WI38 (cell line): ENCODE data around the gene FGF11.
"Not testable (repeated sequence)": the region's sequence is repeated elsewhere in the genome, so short reads cannot be mapped to it uniquely, and the experiment has no call there.

Experiments used
- H3K4me3 ChIP-seq: 2 replicates; pipeline ENCODE4 v1.5.1; 2011; ENCODE audit warnings: low read depth, mild to moderate bottlenecking, control low read depth, low read length
- CTCF ChIP-seq: IDR thresholded peaks from 2 replicates; pipeline ENCODE4 v1.5.1; 2012; ENCODE audit warnings: low read depth, mild to moderate bottlenecking, control low read depth, low read length

The FGF11 gene

DNA sequence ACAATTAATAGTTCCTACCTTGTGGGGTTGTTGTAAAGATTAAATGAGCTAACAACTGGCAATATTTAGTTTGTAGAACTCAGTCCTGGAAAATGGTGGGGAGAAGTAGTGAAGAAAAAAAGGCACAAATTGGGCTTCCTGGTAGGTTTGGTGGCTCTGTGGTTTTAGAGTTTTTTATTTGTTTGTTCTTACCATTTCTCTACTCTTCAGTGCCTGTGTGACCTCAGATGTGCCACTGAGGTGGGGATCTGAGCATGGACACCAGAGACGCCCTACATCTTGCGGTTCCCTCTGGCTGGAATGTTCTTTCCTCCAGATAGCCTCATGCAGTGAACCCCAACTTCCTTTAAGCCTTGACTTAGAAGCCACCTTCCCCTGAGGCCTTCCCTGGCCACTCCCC is 32.4 kb downstream of the FGF11 start:
- no peak for TF ChIP-seq CTCF
- H3K4me3 ChIP-seq, result no peak overlapping the region

- H3K4me3 ChIP-seq, result not testable (repeated sequence)
Observed at GRCh38 chr17:7474767-7475166, 35.5 kb downstream of the FGF11 start.

GRCh38 chr17:7475764-7476422 is 36.6 kb downstream of the FGF11 start:
- H3K4me3 ChIP-seq, result no peak overlapping the region
- no peak for TF ChIP-seq CTCF

DNA sequence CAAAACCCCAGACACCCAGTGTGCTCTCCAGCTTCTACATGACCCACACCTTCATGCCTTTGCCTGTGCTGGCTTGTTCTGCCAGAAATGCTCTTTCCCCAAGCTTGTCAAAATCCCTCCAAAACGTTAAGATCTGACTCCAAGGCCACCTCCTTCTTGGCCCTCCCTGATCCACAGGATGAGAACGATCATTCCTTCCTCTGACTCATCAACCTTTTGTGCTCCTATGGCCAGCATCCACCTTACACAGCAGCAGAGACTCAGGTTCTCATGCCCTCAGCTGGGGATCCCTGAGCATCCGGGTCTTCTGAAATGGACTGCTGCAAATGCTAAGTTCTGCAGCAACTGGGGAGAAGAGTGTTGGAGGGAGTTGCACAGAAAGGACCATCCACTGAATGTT is 37.2 kb downstream of the FGF11 start:
- no peak for TF ChIP-seq CTCF
- peak overlapping the region; percentile 87; the same call in 1 of the 2 replicates for H3K4me3 ChIP-seq

- no peak for TF ChIP-seq CTCF
- peak overlapping the region; percentile 87 for H3K4me3 ChIP-seq
Observed at GRCh38 chr17:7476951-7477350, 37.6 kb downstream of the FGF11 start.

GRCh38 chr17:7477392-7478275 is 38.3 kb downstream of the FGF11 start:
- H3K4me3 ChIP-seq, result peak overlapping the region; percentile 87
- no peak for TF ChIP-seq CTCF

DNA sequence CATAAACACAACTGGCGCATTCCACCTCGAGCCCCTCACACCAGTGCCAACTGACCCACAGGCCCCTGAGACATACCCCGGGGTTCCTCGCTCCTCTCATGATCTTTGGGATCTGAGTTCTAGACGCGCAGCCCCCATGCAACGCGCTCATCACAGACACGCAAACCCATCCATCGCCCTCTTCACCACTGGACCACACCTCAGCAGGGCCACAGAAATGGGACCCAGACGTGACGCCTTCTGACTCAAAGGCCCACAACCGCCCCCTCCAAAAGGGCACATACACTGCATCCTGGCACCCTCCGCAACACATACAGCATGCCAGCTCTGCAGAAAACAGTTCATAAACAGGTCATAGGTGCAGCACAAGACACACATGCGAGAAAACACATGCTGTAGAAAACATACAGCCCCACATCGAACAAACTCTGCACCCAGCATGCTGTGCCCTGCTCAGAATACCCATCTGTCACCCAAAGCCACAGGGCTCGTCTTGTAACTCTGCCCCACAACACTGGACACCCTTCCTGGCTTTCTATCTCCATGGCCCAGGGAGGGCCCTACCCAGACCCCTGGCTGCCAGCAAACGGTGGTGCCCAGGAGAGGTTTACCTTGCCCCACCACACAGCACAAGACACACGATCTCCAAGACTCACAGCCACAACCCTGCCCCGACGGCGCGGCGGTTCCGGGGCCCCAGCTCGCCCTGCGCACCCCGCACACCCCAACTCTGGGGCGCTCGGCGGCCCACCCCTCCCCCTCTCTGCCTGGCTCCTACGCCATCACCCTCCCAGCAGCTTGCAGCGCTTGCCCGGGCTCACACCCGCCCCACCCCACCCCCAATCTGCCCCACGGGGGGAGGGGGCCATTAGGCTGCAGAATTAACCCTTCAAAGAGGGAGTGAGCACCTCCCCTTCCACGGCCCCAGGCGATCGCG is 39.2 kb downstream of the FGF11 start:
- no peak for TF ChIP-seq CTCF
- H3K4me3 ChIP-seq, result peak overlapping the region; percentile 87
